Eye (tissue), 1 donor: Measurements from ENCODE around the gene SCGB1A1.

ENCODE experiments used
- DNase-seq: peaks from one replicate; pipeline ENCODE4 v3.0.0-alpha.2; 2015

The SCGB1A1 gene

DNA sequence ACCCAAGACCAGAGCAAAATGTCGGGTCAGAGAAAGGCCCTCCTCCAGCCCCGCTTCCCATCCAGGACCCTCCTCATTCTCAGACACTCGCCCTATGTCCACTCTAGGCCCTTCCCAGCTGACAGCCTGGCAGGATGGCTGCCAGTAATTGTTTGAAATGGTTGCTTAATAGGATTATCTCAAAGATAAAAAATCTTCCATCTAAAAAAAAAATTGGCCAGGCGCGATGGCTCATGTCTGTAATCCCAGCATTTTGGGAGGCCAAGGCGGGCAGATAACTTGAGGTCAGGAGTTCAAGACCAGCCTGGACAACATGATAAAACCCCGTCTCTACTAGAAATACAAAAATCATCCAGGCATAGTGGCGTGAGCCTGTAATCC lies 32.4 kb downstream of the SCGB1A1 start:
- no peak for DNase-seq

GRCh38 chr11:62452261-62452660 lies 33.4 kb downstream of the SCGB1A1 start:
- DNase-seq, result no peak

GRCh38 chr11:62452839-62453468 lies 34.1 kb downstream of the SCGB1A1 start:
- no peak for DNase-seq

- no peak for DNase-seq
Measured at GRCh38 chr11:62456630-62457029, 37.8 kb downstream of the SCGB1A1 start.

DNA sequence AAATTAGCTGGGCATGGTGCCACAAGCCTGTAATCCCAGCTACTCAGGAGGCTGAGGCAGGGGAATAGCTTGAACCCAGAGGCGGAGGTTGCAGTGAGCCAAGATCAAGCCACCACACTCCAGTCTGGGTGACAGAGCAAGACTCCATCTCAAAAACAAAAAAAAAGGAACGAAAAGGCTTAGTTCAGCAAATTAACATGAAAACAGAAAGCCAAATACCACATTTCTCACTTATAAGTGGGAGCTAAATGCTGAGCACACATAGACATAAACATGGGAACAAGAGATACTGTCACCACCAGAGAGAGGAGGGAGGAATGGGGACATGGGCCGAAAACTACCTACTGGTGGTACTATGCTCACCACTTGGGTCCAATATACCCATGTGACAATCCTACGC lies 38.6 kb downstream of the SCGB1A1 start:
- no peak for DNase-seq

- DNase-seq, result no peak
Measured at GRCh38 chr11:62458212-62459002, 39.6 kb downstream of the SCGB1A1 start.

DNA sequence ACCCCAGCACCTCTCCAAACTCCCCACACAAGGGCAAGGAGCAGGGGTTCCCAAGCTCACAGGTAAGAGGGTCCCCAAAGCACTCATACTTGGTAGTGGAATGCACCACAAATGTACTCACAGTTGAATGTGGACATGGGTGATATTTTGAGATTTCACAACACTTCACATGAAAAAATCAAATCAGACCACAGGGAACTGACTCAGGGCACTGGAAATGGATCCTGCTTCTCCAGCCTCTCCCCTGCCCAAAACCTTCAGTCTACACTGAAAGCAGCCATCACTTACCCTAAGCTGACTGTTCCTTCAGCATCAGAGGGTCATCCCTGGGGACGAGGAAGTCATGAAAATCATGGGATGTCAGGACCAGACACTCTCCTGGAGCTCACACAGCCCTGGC lies 40.2 kb downstream of the SCGB1A1 start:
- no peak for DNase-seq

DNA sequence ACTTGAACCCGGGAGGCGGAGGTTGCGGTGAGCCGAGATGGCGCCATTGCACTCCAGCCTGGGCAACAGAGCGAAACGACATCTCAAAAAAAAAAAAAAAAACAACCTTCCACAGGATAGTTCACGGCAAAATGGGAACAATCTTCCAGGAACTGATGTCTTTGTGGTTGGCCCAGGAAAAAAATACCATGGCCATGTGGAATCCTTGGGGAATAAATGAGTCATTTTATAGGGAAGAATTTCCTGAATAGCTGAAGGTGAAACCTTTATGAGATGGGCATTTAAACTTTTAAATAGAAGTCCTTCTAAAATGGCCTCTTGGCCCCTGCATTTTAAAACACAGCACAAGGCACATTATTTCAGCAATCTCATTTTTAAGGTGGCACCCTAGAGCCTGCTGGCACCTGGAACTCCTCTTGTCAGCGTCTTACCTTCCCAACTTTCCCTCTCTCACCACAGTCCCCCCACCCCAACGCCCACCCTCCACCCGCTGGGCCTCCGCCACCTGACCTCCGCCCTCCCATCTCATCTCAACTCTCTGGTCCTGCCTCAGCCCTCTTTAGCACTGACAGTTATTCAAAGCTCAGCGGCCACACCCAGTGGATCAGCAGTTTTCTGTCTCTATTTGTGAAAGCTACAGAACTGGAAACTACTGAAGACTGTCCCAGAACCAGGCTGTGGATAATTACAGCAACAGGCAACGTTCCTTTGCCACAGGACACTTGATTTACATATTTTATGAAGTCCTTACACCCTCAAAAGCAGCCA lies 43.1 kb downstream of the SCGB1A1 start:
- no peak for DNase-seq

DNA sequence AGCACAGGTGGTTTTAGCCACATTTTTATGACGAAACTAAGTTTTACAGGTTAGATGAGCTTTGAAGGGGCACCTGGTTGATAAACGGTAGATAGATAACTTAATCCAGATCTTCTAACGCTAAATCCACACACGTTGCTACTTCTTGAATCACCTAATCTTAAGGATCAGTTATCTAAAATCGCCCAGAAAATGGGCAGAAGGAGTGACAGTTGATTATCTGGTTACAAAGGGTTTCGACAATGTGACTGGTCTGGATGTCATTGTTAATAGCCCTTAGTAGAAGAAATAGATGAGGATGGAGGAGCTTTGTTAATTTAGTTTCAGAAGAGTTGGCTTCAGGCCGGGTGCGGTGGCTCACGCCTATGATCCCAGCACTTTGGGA lies 43.7 kb downstream of the SCGB1A1 start:
- DNase-seq, result no peak

GRCh38 chr11:62463121-62463542 lies 44.3 kb downstream of the SCGB1A1 start:
- DNase-seq, result no peak

GRCh38 chr11:62464655-62465054 lies 45.8 kb downstream of the SCGB1A1 start:
- no peak for DNase-seq

GRCh38 chr11:62466444-62466843 lies 47.6 kb downstream of the SCGB1A1 start:
- DNase-seq, result peak; percentile 20

GRCh38 chr11:62468577-62468976 lies 49.7 kb downstream of the SCGB1A1 start:
- DNase-seq, result no peak

- DNase-seq, result no peak
Measured at GRCh38 chr11:62471603-62472002, 52.8 kb downstream of the SCGB1A1 start.

DNA sequence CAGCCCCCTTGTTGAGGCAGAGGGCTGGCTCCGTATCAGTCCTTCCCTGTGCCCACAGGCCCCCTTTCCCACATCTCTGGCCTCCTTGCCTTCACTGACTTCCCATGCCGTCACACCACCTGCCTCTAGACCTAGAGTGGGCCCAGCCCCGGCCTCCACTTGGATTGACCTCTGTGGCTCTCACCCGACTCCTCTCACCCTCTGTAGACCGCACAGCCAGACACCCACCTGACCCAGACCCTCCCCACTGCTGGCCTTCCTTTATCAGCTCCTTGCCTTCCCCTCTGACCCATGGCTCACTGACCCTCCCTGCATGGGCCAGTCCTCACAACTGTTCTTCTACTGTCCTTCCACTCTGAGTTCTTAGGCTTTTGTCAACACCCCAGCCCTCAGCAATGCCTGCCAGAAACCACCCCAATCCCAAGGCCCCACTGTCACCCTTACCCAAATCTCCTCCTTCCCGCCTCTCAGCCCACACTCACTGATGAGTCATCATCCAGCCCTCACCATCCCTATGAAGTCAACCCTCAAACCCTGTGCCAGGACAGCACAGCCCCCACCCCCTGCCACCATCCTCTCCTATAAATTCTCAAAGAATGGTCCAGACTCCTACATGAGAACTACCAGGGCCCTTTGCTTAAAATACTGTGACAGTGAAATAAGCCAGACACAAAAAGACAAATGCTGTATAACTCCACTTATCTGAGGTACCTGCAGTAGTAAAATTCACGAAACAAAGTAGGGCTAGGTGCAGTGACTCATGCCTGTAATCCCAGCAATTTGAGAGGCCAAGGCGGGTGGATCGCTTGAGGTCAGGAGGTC lies 53.4 kb downstream of the SCGB1A1 start:
- DNase-seq, result no peak
